ENCODE data around the gene NONO.

NONO gene

GRCh38 chrX:71283403-71284143 lies at the start of gene NONO:
TSS of gene NONO (plus strand) at chrX:71283635. CDS start at chrX:71290638, 7,003 bp downstream.
- H3K27ac ChIP-seq: peak within 1 kb of the TSS; percentile 96
- H3K9me3 ChIP-seq (ENCODE audit: low read depth, low read length): no peaks in the 10 kb centered on the region
- DNase-seq (ENCODE audit: low read depth, low spot score): peak; percentile 93
- peaks cover 34% of the 10 kb centered on the region for H3K36me3 ChIP-seq (ENCODE audit: insufficient read depth, low read length)
- H3K9ac ChIP-seq (ENCODE audit: insufficient read length): peak within 1 kb of the TSS; percentile 90
- peak within 1 kb of the TSS; percentile 79 for H3K4me3 ChIP-seq
- TF ChIP-seq POLR2AphosphoS5 (IDR thresholded peaks at IDR 0.05; ENCODE audit: borderline replicate concordance, low read depth, low read length): peak; percentile 85
- no peak for TF ChIP-seq EZH2 (IDR thresholded peaks at IDR 0.05)

- H3K9me3 ChIP-seq (ENCODE audit: low read depth, low read length): no peaks in the 10 kb centered on the region
These were observed 48.0 kb upstream of the NONO start for GRCh38 chrX:71235482-71235881.

GRCh38 chrX:71236836-71237235 lies 46.6 kb upstream of the NONO start:
- no peak overlapping the region for H3K4me3 ChIP-seq
- DNase-seq (ENCODE audit: low read depth, low spot score): no peak
- H3K27ac ChIP-seq: no peak overlapping the region
- peaks cover 18% of the 10 kb centered on the region; the same call in 1 of the 2 replicates for H3K36me3 ChIP-seq (ENCODE audit: insufficient read depth, low read length)
- H3K9ac ChIP-seq (ENCODE audit: insufficient read length): no peak overlapping the region
- no peak for TF ChIP-seq POLR2AphosphoS5 (IDR thresholded peaks at IDR 0.05; ENCODE audit: borderline replicate concordance, low read depth, low read length)
- TF ChIP-seq EZH2 (IDR thresholded peaks at IDR 0.05): no peak
- no peak for TF ChIP-seq FOXP2 (optimal IDR thresholded peaks at IDR 0.05; ENCODE audit: control extremely low read depth, extremely low read length, insufficient read depth)
- H3K9me3 ChIP-seq (ENCODE audit: low read depth, low read length): no peaks in the 10 kb centered on the region

More at GRCh38 chrX:71235482-71235881, 48.0 kb upstream of the NONO start:
- Histone ChIP-seq H3K27ac (no peak overlapping the region), H3K9ac (ENCODE audit: insufficient read length) (no peak overlapping the region), H3K36me3 (ENCODE audit: insufficient read depth, low read length) (peaks cover 5% of the 10 kb centered on the region; the same call in 1 of the 2 replicates), H3K4me3 (no peak overlapping the region)
- TF ChIP-seq POLR2AphosphoS5 (IDR thresholded peaks at IDR 0.05; ENCODE audit: borderline replicate concordance, low read depth, low read length): no peak
- TF ChIP-seq EZH2 (IDR thresholded peaks at IDR 0.05): no peak
- TF ChIP-seq FOXP2 (optimal IDR thresholded peaks at IDR 0.05; ENCODE audit: control extremely low read depth, extremely low read length, insufficient read depth): no peak
- no peak for DNase-seq (ENCODE audit: low read depth, low spot score)

GRCh38 chrX:71239781-71240180 lies 43.7 kb upstream of the NONO start:
- no peak for DNase-seq (ENCODE audit: low read depth, low spot score)
- Histone ChIP-seq H3K9me3 (ENCODE audit: low read depth, low read length) (no peaks in the 10 kb centered on the region), H3K9ac (ENCODE audit: insufficient read length) (no peak overlapping the region), H3K4me3 (no peak overlapping the region), H3K36me3 (ENCODE audit: insufficient read depth, low read length) (peaks cover 44% of the 10 kb centered on the region; the same call in 1 of the 2 replicates), H3K27ac (no peak overlapping the region)
- TF ChIP-seq EZH2 (IDR thresholded peaks at IDR 0.05) (no peak), POLR2AphosphoS5 (IDR thresholded peaks at IDR 0.05; ENCODE audit: borderline replicate concordance, low read depth, low read length) (no peak), FOXP2 (optimal IDR thresholded peaks at IDR 0.05; ENCODE audit: control extremely low read depth, extremely low read length, insufficient read depth) (no peak)

GRCh38 chrX:71241301-71241700 lies 42.1 kb upstream of the NONO start:
- TF ChIP-seq FOXP2 (optimal IDR thresholded peaks at IDR 0.05; ENCODE audit: control extremely low read depth, extremely low read length, insufficient read depth) (no peak), POLR2AphosphoS5 (IDR thresholded peaks at IDR 0.05; ENCODE audit: borderline replicate concordance, low read depth, low read length) (no peak), EZH2 (IDR thresholded peaks at IDR 0.05) (no peak)
- Histone ChIP-seq H3K9ac (ENCODE audit: insufficient read length) (no peak overlapping the region), H3K27ac (no peak overlapping the region), H3K4me3 (no peak overlapping the region), H3K36me3 (ENCODE audit: insufficient read depth, low read length) (peaks cover 55% of the 10 kb centered on the region; the same call in 1 of the 2 replicates), H3K9me3 (ENCODE audit: low read depth, low read length) (no peaks in the 10 kb centered on the region)
- no peak for DNase-seq (ENCODE audit: low read depth, low spot score)

GRCh38 chrX:71244359-71245128 lies 38.9 kb upstream of the NONO start:
- Histone ChIP-seq H3K9me3 (ENCODE audit: low read depth, low read length) (no peaks in the 10 kb centered on the region), H3K27ac (no peak overlapping the region), H3K36me3 (ENCODE audit: insufficient read depth, low read length) (peaks cover 83% of the 10 kb centered on the region), H3K4me3 (no peak overlapping the region), H3K9ac (ENCODE audit: insufficient read length) (no peak overlapping the region)
- TF ChIP-seq FOXP2 (optimal IDR thresholded peaks at IDR 0.05; ENCODE audit: control extremely low read depth, extremely low read length, insufficient read depth): no peak
- no peak for TF ChIP-seq POLR2AphosphoS5 (IDR thresholded peaks at IDR 0.05; ENCODE audit: borderline replicate concordance, low read depth, low read length)
- TF ChIP-seq EZH2 (IDR thresholded peaks at IDR 0.05): no peak
- DNase-seq (ENCODE audit: low read depth, low spot score): no peak

GRCh38 chrX:71245159-71245558 lies 38.3 kb upstream of the NONO start:
- no peak for TF ChIP-seq POLR2AphosphoS5 (IDR thresholded peaks at IDR 0.05; ENCODE audit: borderline replicate concordance, low read depth, low read length)
- Histone ChIP-seq H3K9me3 (ENCODE audit: low read depth, low read length) (no peaks in the 10 kb centered on the region), H3K27ac (no peak overlapping the region), H3K36me3 (ENCODE audit: insufficient read depth, low read length) (peaks cover 85% of the 10 kb centered on the region), H3K4me3 (no peak overlapping the region), H3K9ac (ENCODE audit: insufficient read length) (no peak overlapping the region)
- DNase-seq (ENCODE audit: low read depth, low spot score): no peak

- no peak for DNase-seq (ENCODE audit: low read depth, low spot score)
- no peak for TF ChIP-seq FOXP2 (optimal IDR thresholded peaks at IDR 0.05; ENCODE audit: control extremely low read depth, extremely low read length, insufficient read depth)
- no peak for TF ChIP-seq EZH2 (IDR thresholded peaks at IDR 0.05)
- no peak for TF ChIP-seq POLR2AphosphoS5 (IDR thresholded peaks at IDR 0.05; ENCODE audit: borderline replicate concordance, low read depth, low read length)
- Histone ChIP-seq H3K9me3 (ENCODE audit: low read depth, low read length) (no peaks in the 10 kb centered on the region), H3K27ac (no peak overlapping the region), H3K9ac (ENCODE audit: insufficient read length) (no peak overlapping the region), H3K36me3 (ENCODE audit: insufficient read depth, low read length) (peaks cover 43% of the 10 kb centered on the region), H3K4me3 (no peak overlapping the region)
These were observed 32.6 kb upstream of the NONO start for GRCh38 chrX:71250841-71251240.

Data from SK-N-MC (cell line).